ENCODE measurements around the gene ASF1A.
"Not testable (repeated sequence)": the region's sequence is repeated elsewhere in the genome, so short reads cannot be mapped to it uniquely, and the experiment has no call there.

The ASF1A gene

GRCh38 chr6:118893807-118894424 is at the start of gene ASF1A:
TSS of gene ASF1A (plus strand) at chr6:118894152. CDS start at chr6:118894414, 262 bp downstream.
- peak; percentile 98 for DNase-seq (ENCODE audit: low read depth)

- no peak for DNase-seq (ENCODE audit: low read depth)
These were observed 49.0 kb upstream of the ASF1A start for GRCh38 chr6:118844915-118845314.

- DNase-seq (ENCODE audit: low read depth) = no peak
These were observed 40.5 kb upstream of the ASF1A start for GRCh38 chr6:118853408-118853807.

GRCh38 chr6:118856301-118856700 is 37.7 kb upstream of the ASF1A start:
- DNase-seq (ENCODE audit: low read depth) = no peak

GRCh38 chr6:118859517-118860064 is 34.4 kb upstream of the ASF1A start:
- no peak for DNase-seq (ENCODE audit: low read depth)

GRCh38 chr6:118860363-118860762 is 33.6 kb upstream of the ASF1A start:
- DNase-seq (ENCODE audit: low read depth) = no peak

GRCh38 chr6:118860880-118861279 is 33.1 kb upstream of the ASF1A start:
- DNase-seq (ENCODE audit: low read depth) = no peak

GRCh38 chr6:118862443-118862842 is 31.5 kb upstream of the ASF1A start:
- no peak for DNase-seq (ENCODE audit: low read depth)

GRCh38 chr6:118864341-118865099 is 29.4 kb upstream of the ASF1A start:
- DNase-seq (ENCODE audit: low read depth) = no peak

- no peak for DNase-seq (ENCODE audit: low read depth)
These were observed 28.9 kb upstream of the ASF1A start for GRCh38 chr6:118865100-118865391.

GRCh38 chr6:118867181-118867580 is 26.8 kb upstream of the ASF1A start:
- peak; percentile 40 for DNase-seq (ENCODE audit: low read depth)

- not testable (repeated sequence) for DNase-seq (ENCODE audit: low read depth)
These were observed 25.1 kb upstream of the ASF1A start for GRCh38 chr6:118868901-118869300.

GRCh38 chr6:118869350-118869749 is 24.6 kb upstream of the ASF1A start:
- DNase-seq (ENCODE audit: low read depth) = peak; percentile 32

GRCh38 chr6:118869894-118870589 is 23.9 kb upstream of the ASF1A start:
- peak; percentile 53 for DNase-seq (ENCODE audit: low read depth)

GRCh38 chr6:118871331-118871730 is 22.6 kb upstream of the ASF1A start:
- no peak for DNase-seq (ENCODE audit: low read depth)

- DNase-seq (ENCODE audit: low read depth) = no peak
These were observed 21.6 kb upstream of the ASF1A start for GRCh38 chr6:118872318-118872717.

GRCh38 chr6:118872726-118873125 is 21.2 kb upstream of the ASF1A start:
- DNase-seq (ENCODE audit: low read depth) = peak; percentile 66

- no peak for DNase-seq (ENCODE audit: low read depth)
These were observed 20.7 kb upstream of the ASF1A start for GRCh38 chr6:118873239-118873638.

GRCh38 chr6:118875672-118876071 is 18.3 kb upstream of the ASF1A start:
- no peak for DNase-seq (ENCODE audit: low read depth)

GRCh38 chr6:118876198-118876597 is 17.8 kb upstream of the ASF1A start:
- no peak for DNase-seq (ENCODE audit: low read depth)

GRCh38 chr6:118876814-118877213 is 17.1 kb upstream of the ASF1A start:
- peak; percentile 90 for DNase-seq (ENCODE audit: low read depth)

GRCh38 chr6:118877806-118878205 is 16.1 kb upstream of the ASF1A start:
- no peak for DNase-seq (ENCODE audit: low read depth)
